ENCODE measurements around the gene COX4I1.

The COX4I1 gene

DNA sequence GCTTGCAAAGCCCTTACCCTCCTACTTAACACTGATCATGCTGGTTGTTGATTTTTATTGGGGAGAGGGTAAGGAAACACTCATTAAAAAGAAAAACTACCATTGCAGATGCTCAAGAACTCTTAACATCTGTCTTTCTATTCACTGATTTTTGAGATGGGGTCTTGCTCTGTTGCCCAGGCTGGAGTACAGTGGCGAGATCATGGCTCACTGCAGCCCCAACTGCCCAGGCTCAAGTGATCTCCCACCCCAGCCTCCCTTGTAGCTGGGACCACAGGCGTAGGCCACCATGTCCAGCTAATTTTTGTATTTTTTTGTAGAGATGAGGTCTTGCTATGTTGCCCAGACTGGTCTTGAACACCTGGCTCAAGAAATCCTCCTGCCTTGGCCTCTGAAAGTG, 14.7 kb upstream of the COX4I1 start:
- Histone ChIP-seq H3K4me3 (replicated peaks; ENCODE audit: low read depth, low read length) (no peak overlapping the region), H3K27me3 (replicated peaks; ENCODE audit: control insufficient read depth, insufficient read depth, low read length) (no peaks in the 10 kb centered on the region), H3K36me3 (ENCODE audit: control insufficient read depth, insufficient read depth, low read length) (peaks cover 41% of the 10 kb centered on the region)
- no peak for DNase-seq (ENCODE audit: extremely low read depth, insufficient read length)
- TF ChIP-seq, protein P1, sequence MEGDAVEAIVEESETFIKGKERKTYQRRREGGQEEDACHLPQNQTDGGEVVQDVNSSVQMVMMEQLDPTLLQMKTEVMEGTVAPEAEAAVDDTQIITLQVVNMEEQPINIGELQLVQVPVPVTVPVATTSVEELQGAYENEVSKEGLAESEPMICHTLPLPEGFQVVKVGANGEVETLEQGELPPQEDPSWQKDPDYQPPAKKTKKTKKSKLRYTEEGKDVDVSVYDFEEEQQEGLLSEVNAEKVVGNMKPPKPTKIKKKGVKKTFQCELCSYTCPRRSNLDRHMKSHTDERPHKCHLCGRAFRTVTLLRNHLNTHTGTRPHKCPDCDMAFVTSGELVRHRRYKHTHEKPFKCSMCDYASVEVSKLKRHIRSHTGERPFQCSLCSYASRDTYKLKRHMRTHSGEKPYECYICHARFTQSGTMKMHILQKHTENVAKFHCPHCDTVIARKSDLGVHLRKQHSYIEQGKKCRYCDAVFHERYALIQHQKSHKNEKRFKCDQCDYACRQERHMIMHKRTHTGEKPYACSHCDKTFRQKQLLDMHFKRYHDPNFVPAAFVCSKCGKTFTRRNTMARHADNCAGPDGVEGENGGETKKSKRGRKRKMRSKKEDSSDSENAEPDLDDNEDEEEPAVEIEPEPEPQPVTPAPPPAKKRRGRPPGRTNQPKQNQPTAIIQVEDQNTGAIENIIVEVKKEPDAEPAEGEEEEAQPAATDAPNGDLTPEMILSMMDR (IDR thresholded peaks at IDR 0.05; ENCODE audit: insufficient read depth, low read length, poor library complexity, severe bottlenecking): no peak

DNA sequence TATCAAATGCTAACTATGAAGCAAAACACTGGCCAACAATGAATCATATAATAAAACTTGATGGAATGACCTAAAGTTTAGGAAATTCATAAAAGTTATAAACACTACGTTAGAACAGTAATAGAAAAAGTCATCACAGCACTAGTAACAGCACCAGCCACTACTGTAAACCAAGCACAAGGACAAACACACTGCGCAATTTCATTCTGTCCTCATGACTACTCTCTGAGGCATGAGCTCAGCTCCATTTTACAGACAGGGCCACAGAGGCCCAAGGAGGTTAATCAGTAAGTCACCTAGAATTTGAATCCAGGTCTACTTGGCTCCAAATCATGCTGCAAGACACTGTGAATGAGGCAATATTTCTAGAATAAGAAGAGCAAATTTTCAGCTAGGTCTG, 13.6 kb upstream of the COX4I1 start:
- no peaks in the 10 kb centered on the region for H3K27me3 ChIP-seq (replicated peaks; ENCODE audit: control insufficient read depth, insufficient read depth, low read length)
- TF ChIP-seq, protein P1 (IDR thresholded peaks at IDR 0.05; ENCODE audit: insufficient read depth, low read length, poor library complexity, severe bottlenecking): no peak
- H3K4me3 ChIP-seq (replicated peaks; ENCODE audit: low read depth, low read length): no peak overlapping the region
- no peak for DNase-seq (ENCODE audit: extremely low read depth, insufficient read length)
- H3K36me3 ChIP-seq (ENCODE audit: control insufficient read depth, insufficient read depth, low read length): peaks cover 34% of the 10 kb centered on the region

DNA sequence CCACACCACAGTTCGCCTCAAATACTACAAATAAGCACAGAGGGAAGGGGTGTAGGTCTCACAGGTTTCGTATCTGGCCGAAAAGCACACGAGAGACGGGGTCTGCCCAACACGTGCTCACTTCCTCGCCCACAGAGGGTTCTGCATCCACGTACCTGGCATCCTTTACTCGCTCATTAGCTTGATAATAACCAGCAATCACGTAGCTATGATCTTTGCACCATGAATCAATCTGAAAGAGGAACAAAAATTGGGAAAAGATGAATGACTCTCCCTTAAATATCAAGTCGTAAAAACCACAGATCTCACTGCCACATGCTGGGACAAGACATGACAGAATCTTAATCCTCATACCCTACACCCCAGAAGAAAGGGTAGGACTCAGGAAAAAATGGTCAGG, 10.7 kb upstream of the COX4I1 start:
- no peak overlapping the region for H3K4me3 ChIP-seq (replicated peaks; ENCODE audit: low read depth, low read length)

DNA sequence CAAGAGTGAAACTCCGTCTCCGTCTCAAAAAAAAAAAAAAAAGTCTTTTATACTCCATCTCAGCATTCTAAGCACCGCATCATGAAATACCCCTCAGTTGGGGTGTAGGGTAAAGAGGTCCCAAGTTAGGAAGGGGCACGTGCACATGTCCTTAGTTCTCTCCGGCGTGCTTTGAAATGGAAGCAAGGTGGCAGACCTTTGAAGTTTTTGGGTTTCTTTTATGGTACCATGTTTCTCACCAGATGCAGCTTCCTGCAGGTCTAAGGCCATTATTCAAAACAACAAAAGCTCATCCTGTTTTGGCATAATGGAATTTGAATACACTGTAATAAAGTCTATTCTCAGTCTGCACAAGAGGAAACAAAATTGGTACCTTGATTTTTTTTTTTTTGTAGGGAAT, 9.7 kb upstream of the COX4I1 start:
- Histone ChIP-seq H3K4me3 (replicated peaks; ENCODE audit: low read depth, low read length) (no peak overlapping the region), H3K36me3 (ENCODE audit: control insufficient read depth, insufficient read depth, low read length) (peaks cover 26% of the 10 kb centered on the region), H3K27me3 (replicated peaks; ENCODE audit: control insufficient read depth, insufficient read depth, low read length) (no peaks in the 10 kb centered on the region)
- TF ChIP-seq, protein P1 (IDR thresholded peaks at IDR 0.05; ENCODE audit: insufficient read depth, low read length, poor library complexity, severe bottlenecking): no peak
- no peak for DNase-seq (ENCODE audit: extremely low read depth, insufficient read length)

More for the DNA sequence above, 10.7 kb upstream of the COX4I1 start:
- no peaks in the 10 kb centered on the region for H3K27me3 ChIP-seq (replicated peaks; ENCODE audit: control insufficient read depth, insufficient read depth, low read length)
- peaks cover 26% of the 10 kb centered on the region for H3K36me3 ChIP-seq (ENCODE audit: control insufficient read depth, insufficient read depth, low read length)
- TF ChIP-seq, protein P1 (IDR thresholded peaks at IDR 0.05; ENCODE audit: insufficient read depth, low read length, poor library complexity, severe bottlenecking): no peak
- no peak for DNase-seq (ENCODE audit: extremely low read depth, insufficient read length)

DNA sequence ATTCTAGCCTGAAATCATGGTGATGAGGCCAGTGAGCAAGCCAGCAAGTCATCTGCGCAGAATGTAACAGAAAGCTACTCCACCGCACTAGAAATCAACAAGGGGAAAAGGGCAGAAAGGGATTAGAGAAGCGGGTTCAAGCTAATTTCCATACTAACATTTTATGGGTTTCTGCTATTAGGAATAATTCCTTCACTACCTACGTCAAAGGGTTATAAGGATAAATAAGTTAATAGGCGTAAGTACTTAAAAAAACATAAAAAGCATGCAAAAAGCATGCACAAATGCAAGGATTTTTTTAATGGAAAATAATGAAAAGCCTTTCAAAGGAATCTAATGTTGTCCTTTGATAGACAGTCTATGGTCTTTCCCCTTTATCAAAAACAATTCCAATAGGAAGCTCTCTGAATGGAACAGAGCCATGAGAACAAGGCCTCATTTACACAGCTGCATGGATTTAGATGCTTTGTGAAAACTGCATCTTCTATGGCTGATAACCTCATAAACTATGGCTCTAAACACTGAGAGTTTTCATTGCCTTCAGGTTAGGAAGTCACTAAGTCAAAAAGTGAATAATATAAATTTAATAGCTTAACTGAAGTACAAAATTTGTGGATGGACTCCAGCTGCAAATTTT, 5.7 kb upstream of the COX4I1 start:
- no peak for DNase-seq (ENCODE audit: extremely low read depth, insufficient read length)
- H3K4me3 ChIP-seq (replicated peaks; ENCODE audit: low read depth, low read length): no peak overlapping the region
- H3K27me3 ChIP-seq (replicated peaks; ENCODE audit: control insufficient read depth, insufficient read depth, low read length): no peaks in the 10 kb centered on the region
- H3K36me3 ChIP-seq (ENCODE audit: control insufficient read depth, insufficient read depth, low read length): peaks cover 7% of the 10 kb centered on the region
- TF ChIP-seq, protein P1 (IDR thresholded peaks at IDR 0.05; ENCODE audit: insufficient read depth, low read length, poor library complexity, severe bottlenecking): no peak

DNA sequence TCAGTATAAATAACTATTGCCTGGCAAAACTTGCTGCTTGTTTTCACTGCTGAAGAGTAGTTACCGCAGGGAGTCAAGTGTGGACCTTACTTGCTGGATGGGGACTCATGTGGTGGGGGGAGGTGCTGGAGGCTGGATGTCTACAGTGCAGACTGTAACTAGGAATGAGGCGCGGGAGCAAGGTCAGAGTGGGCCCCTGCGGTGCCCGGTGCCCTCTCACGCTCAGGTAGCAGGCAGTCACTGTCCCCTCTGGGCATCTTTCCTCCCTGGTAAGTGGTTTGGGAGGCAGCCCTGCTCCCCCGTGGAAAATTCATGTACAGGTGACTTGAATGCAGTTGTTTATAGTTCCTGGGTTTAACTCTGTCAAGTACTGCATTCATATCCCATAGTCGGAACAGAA, 4.8 kb upstream of the COX4I1 start:
- TF ChIP-seq, protein P1 (IDR thresholded peaks at IDR 0.05; ENCODE audit: insufficient read depth, low read length, poor library complexity, severe bottlenecking): no peak
- DNase-seq (ENCODE audit: extremely low read depth, insufficient read length): no peak
- no peaks in the 10 kb centered on the region for H3K27me3 ChIP-seq (replicated peaks; ENCODE audit: control insufficient read depth, insufficient read depth, low read length)
- H3K4me3 ChIP-seq (replicated peaks; ENCODE audit: low read depth, low read length): no peak overlapping the region
- H3K36me3 ChIP-seq (ENCODE audit: control insufficient read depth, insufficient read depth, low read length): peaks cover 7% of the 10 kb centered on the region
